Skeletal muscle cell (primary cell): ENCODE results near the gene DIPK1B.

Source experiments
- DNase-seq: peaks from one replicate; pipeline ENCODE4 v3.0.0-alpha.2; 2010; ENCODE audit warnings: low read depth
- H3K4me3 ChIP-seq: 2 replicates; pipeline ENCODE4 v1.5.1; 2011; ENCODE audit warnings: low read depth, mild to moderate bottlenecking, control low read depth, low read length, moderate library complexity

The DIPK1B gene

DNA sequence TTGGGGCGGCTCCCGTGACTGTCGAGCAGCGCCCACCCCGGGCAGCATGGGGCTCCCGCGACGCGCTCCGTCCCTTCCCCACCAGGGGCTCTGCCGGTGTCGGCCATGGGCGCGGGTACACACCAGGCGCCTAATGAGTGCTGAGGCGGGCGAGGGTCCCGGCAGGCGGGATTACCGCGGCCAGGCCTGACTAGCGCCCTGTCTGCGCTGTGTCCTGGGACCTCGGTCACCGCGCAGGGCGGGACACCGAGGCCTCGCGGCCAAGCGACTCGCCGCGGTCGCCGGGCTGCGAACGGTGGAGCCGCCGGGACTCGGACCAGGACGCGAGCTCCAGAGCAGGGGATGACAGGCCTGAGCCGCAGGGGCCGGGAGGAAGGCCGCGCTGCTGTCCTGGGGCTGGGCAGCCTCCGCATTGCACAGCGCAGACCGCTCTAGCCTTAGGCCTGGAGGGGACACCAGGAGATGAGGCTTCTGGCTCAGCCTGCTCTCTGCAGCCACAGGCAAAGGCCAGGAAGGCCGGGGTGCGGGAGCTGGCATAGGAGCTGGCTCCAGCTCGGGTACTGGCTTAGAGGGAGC lies 16.3 kb downstream of the DIPK1B start:
- H3K4me3 ChIP-seq, result peak overlapping the region; percentile 99
- DNase-seq, result no peak

DNA sequence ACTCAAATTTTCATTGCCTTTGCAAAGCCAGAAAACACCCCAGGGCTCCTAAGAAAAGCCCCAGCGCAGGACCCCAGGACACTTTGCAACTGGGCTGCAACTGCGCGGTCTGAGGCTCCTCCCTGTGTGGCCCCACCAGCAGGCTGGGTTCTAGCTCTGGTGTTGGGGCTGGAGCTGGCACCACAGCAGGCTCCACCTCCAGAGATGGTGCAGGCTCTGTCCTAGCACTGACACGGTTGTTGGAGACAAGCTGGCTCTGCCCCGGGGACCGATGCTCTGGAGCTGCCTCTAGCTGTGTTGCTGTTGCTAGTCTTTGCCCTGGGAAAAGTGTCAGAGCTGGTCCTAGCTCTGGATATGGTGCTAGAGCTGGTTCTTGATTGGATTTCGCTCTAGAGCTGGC lies 16.8 kb downstream of the DIPK1B start:
- DNase-seq, result no peak
- peak overlapping the region; percentile 99 for H3K4me3 ChIP-seq

GRCh38 chr9:136729926-136730325 lies 17.6 kb downstream of the DIPK1B start:
- no peak for DNase-seq
- H3K4me3 ChIP-seq, result no peak overlapping the region

DNA sequence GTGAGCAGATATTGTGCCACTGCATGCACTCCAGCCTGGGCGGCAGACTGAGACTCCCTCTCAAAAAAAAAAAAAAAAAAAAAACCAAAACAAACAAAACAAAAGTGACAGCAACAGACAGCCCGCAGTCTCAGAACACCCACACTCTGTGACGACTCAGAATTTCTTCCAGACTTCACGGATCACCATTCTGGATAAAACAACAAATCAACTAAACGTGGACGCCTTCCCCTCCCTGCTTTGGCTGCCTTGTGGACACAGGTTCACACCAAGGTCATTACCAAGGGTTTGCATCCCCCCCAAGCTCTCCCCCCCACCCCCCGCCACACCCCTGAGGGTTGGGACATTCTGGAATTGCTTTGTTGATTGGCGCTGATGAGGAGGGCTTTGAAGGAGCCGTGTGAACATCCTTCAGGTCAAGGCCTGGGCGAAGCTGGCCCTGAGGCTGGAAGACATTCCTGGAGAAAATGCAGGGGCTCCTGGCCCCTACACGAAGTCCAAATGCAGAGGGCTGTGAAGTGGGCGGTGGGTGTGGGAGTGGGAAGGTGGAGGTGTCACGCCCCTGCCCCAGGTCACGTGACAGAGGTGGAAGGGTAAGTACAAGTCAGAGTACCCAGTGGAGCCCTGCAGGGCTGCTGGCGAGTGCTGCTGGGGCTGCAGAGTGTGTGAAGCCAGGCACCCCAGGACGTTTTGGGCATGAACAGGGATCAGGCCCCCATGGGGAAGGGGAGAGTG lies 20.2 kb downstream of the DIPK1B start:
- H3K4me3 ChIP-seq, result no peak overlapping the region
- no peak for DNase-seq

GRCh38 chr9:136733611-136734010 lies 21.2 kb downstream of the DIPK1B start:
- no peak for DNase-seq
- no peak overlapping the region for H3K4me3 ChIP-seq

GRCh38 chr9:136734837-136735496 lies 22.6 kb downstream of the DIPK1B start:
- H3K4me3 ChIP-seq, result no peak overlapping the region
- no peak for DNase-seq

DNA sequence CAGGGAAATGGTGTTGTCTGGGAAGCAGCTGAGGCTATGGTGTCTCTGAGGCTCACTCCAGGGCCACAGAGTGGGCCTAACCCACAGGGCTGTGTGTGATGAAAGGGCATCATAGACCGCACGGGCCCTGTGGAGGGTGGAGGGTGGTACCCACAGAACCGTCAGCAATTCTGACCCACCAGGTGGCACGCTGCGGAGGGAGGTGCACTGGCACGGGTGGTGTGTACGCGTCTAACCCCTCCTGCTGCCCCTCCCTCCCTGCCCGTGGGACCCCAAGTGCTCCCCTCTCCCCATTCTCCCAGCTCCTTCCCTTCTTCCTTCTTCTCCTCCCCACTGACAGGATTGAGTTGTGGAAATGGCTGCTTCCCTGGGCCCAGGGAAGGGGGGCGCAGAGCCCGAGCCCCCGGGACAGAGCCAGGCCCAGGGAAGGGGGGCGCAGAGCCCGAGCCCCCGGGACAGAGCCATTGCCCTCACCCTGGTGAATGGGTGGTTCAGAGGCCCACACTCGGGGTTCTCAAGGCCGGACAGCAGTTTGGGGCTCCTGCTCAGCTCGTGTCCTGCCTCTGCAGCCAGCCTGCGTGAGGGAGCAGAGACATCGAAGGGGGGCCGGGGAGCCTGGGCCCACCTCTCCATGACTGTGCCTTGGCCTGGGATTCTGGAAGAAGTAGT lies 23.6 kb downstream of the DIPK1B start:
- H3K4me3 ChIP-seq, result no peak overlapping the region
- DNase-seq, result no peak

DNA sequence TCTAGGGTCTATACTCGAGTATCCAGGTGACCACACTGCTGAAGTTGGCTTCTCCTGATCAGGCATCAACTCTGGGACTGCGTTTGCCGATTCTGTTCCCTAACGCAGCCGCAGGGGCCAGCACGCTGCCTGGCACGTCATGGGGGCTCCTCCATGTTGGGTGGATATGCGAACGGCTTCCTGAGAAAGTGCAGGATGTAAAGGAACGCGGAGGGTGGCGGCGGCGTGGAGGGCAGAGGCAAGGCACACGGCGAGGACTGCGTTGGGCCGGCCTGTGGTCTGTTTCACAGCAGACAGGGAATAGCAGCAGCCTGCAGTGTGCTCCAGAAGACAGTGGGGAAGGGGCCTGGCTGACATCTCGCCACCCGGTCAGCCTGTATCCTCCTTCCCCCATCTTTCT lies 26.6 kb downstream of the DIPK1B start:
- H3K4me3 ChIP-seq, result no peak overlapping the region
- no peak for DNase-seq

- no peak for DNase-seq
- no peak overlapping the region for H3K4me3 ChIP-seq
These were observed 27.1 kb downstream of the DIPK1B start for GRCh38 chr9:136739509-136739908.

- no peak for DNase-seq
- no peak overlapping the region for H3K4me3 ChIP-seq
These were observed 27.7 kb downstream of the DIPK1B start for GRCh38 chr9:136740069-136740468.

DNA sequence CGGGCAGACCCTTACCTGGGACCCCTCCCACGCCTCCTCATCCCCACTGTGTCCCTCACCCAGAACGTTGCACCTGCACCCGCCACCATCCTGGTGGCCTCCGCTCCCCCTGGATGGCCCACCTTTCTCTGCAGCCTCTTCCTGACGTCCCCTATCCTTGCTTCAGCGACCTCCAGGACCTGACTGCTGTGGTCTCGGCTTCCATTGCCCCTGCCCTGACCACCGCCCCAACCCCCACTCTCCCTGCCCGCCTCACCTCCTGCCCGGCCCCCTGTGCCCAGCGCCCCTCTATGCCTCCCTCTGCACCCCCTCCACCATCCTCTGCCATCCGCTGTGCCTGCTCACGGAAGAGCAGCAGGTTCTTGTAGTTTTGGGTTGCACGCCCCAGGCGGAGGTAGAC lies 28.1 kb downstream of the DIPK1B start:
- no peak overlapping the region for H3K4me3 ChIP-seq
- DNase-seq, result no peak

- DNase-seq, result no peak
- no peak overlapping the region for H3K4me3 ChIP-seq
These were observed 28.9 kb downstream of the DIPK1B start for GRCh38 chr9:136740971-136741882.

DNA sequence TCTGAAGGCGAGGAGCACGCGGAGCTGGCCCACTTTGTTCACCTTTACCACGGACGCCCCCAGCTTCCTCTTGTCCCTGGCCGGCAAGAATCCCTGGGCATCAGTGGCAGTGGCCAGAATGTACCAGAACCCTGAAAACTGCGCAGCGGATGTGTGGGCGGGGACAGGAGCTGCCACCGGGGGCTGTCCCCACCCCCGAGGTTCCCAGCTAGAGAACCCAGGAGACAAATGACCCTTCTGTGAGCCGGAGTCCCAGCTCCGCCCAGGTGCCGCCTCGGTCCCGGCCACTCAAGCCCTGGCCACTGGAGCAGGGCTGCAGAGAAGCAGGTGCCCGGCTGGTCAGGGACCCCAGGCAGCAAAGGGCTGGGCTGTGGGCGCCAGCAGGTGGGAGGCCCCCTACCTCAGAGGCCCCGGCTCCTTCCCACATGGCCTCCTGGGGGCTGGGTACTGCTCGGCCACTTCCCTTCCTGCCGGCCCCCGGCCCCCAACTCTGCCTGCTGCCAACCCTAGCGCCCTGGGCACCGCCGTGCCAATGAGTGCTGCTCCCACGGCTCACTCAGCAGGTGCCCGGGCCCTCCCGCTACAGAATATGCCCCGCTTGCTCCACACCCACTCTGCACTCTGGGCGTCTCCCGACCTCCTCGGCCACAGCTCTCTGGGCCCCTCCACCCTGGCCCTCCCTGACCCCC lies 29.7 kb downstream of the DIPK1B start:
- H3K4me3 ChIP-seq, result no peak overlapping the region

DNA sequence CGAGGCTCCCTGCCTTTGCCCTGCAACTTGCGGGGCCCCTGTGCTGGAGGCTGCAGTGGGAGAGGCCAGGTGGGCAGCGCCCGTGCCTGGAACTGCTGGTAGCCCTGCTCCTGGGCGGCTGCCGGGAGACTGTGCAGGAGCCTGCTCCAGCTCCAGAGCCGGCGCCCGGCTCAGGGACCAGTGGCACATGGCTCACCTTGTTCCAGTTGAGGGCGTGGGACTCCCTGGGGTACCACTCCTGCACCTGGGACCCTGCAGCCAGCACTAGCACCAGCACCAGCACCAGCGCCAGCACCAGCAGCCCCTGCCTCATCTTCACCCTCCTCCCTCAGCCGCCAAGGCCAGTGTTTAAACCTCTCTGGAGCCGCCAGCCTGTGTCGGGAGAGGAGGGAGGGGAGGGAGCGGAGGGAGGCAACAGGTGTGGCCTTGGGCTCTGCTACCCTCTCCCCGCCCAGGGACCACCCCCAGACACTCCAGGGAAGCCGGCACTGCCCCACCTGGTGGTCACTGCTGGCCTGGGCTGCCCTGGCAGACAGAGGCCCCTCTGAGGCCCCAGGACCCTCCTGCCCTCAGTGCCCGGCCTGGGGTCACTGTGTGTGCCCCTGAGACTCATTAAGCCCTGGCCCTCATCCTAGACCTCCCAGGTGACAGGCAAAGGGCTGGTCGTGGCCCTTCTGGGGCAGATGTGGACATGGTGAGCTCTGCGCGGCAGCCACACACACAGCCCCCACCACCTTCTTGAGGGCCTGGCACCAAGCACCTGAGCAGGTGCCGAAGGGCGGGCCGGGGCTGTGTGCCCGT lies 30.4 kb downstream of the DIPK1B start, which contains the start of gene LCN10:
TSS of gene LCN10 (minus strand) at position 350 of the 801 bp plus-strand sequence. CDS start at position 313, 37 bp downstream.
- no peak for DNase-seq
- H3K4me3 ChIP-seq, result no peak within 1 kb of the TSS

More for the DNA sequence above, 29.7 kb downstream of the DIPK1B start:
- no peak for DNase-seq

DNA sequence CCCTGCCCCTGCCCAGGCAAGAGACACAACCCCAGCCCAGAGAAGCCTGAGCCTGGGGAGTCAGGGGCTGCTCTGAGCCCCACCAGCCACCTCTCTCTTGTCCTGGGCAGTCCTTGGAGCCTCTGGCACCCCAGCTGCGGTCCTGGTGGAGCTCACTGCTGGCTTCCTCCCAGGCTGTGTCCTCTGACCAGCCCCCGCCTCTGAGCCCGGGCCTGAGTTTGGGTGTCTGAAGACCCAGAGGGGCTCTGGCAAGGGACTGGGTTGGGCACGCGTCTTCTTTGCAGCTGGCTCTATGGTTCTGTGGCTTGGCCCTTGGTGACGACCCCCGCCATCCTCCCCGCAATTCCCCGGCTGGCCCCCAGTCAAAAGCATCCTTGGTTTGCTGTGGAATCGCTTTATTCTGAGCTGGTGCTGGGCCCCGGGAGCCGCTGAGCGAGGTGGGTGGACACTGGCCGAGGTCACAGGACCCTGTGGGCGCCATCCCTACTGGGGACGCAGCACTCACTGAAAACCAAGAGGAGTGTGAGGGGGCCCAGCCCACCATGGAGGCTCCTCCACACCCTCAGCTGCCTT lies 31.4 kb downstream of the DIPK1B start:
- DNase-seq, result no peak
- no peak overlapping the region for H3K4me3 ChIP-seq

DNA sequence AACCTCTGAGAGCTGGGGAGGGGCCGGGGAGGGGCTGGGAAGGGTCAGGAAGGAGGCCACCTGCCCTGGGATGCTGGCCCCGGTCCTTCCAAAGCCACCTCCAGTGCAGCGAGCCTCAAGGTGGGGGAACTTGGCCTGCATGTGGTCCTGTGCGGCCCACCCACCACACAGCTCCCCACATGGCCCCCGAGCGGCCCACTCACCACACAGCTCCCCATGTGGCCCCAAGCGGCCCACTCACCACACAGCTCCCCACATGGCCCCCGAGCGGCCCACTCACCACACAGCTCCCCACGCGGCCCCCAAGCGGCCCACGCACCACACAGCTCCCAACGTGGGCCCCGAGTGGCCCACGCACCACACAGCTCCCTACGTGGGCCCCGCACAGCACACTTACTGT lies 32.4 kb downstream of the DIPK1B start:
- no peak overlapping the region for H3K4me3 ChIP-seq
- DNase-seq, result no peak

GRCh38 chr9:136745389-136746154 lies 33.2 kb downstream of the DIPK1B start:
- H3K4me3 ChIP-seq, result no peak overlapping the region
- no peak for DNase-seq
